Measurements from ENCODE around the gene RNF157. TPM values are rescaled to one million over a fixed set of nuclear protein-coding genes. Genes with fewer than 3 reads are reported as not detected.

Gene RNF157
- total RNA-seq, 1 experiment from 2014 or later = 0.86 TPM

DNA sequence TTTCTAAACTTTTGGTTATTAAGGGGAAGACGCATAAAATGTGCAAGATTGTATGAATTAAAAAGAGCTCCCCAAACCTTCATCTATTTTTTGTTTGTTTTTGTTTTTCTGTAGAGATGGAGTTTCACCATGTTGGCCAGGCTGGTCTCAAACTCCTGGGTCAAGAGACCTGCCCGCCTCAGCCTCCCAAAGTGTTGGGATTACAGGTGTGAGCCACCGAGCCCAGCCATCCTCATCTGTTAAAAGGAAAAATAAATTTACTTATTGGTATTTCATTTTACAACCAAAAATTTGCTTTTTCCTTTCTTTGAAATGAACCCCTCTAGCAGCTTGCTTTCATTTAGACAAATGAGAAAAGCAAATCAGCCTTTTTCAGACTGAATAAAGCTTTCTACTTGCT lies 23.2 kb downstream of the RNF157 start (continued):
- TF ChIP-seq, protein P1, sequence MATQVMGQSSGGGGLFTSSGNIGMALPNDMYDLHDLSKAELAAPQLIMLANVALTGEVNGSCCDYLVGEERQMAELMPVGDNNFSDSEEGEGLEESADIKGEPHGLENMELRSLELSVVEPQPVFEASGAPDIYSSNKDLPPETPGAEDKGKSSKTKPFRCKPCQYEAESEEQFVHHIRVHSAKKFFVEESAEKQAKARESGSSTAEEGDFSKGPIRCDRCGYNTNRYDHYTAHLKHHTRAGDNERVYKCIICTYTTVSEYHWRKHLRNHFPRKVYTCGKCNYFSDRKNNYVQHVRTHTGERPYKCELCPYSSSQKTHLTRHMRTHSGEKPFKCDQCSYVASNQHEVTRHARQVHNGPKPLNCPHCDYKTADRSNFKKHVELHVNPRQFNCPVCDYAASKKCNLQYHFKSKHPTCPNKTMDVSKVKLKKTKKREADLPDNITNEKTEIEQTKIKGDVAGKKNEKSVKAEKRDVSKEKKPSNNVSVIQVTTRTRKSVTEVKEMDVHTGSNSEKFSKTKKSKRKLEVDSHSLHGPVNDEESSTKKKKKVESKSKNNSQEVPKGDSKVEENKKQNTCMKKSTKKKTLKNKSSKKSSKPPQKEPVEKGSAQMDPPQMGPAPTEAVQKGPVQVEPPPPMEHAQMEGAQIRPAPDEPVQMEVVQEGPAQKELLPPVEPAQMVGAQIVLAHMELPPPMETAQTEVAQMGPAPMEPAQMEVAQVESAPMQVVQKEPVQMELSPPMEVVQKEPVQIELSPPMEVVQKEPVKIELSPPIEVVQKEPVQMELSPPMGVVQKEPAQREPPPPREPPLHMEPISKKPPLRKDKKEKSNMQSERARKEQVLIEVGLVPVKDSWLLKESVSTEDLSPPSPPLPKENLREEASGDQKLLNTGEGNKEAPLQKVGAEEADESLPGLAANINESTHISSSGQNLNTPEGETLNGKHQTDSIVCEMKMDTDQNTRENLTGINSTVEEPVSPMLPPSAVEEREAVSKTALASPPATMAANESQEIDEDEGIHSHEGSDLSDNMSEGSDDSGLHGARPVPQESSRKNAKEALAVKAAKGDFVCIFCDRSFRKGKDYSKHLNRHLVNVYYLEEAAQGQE (IDR thresholded peaks at IDR 0.05; ENCODE audit: low read depth) = no peak

DNA sequence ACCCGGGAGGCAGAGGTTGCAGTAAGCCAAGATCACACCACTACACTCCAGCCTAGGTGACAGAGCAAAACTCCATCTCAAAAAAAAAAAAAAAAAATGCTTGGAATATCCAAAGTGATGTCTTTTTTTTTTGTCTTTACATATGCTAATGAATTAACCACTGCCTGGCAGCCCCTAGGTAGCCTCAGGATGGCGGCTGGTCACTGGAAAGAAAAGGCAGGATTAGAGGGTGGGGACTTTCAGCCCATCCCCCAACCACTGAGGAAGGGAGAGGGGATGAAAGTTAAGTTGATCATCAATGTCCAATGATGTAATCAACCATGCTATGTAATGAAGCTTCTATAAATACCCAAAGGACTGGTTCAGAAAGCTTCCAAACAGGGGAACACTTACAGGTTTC lies 26.8 kb downstream of the RNF157 start:
- Histone ChIP-seq H3K27ac (ENCODE audit: low read depth, low read length) (no peak overlapping the region), H3K9me2 (ENCODE audit: insufficient read depth) (no peaks in the 10 kb centered on the region), H3K4me1 (ENCODE audit: control insufficient read depth in 1 of 2, insufficient read depth in 2 of 2, low read length in 2 of 2) (peaks cover 3 to 9% of the 10 kb centered on the region in 2 experiments; a peak in 3 of 4 replicates), H3K9me3 (ENCODE audit: control insufficient read depth in 1 of 2, insufficient read depth in 1 of 2, low read depth in 1 of 2, low read length in 2 of 2) (no peaks in the 10 kb centered on the region), H3K4me3 (replicated peaks in 1 of 2; ENCODE audit: low read depth in 1 of 2, low read length in 2 of 2) (no peak overlapping the region), H3K36me3 (ENCODE audit: control insufficient read depth in 1 of 2, insufficient read depth in 2 of 2, low read length in 2 of 2) (no peaks in the 10 kb centered on the region), H3K4me2 (ENCODE audit: low read length) (no peak overlapping the region), H3K79me2 (ENCODE audit: insufficient read depth, low read length) (no peaks in the 10 kb centered on the region), H4K20me1 (ENCODE audit: insufficient read depth) (no peaks in the 10 kb centered on the region), H3K27me3 (ENCODE audit: insufficient read depth, low read length) (no peaks in the 10 kb centered on the region), H3K9ac (ENCODE audit: low read length) (no peak overlapping the region), H2AFZ (ENCODE audit: low read depth, low read length, poor library complexity, severe bottlenecking) (no peak overlapping the region)
- ChIA-PET RAD21 (ENCODE audit: low non-redundant PET in 1 of 2, low total read pairs in 2 of 2, uncharacterized antibody in 2 of 2, unreplicated experiment in 2 of 2) (no interaction called here), POLR2A (no interaction called here), CTCF (no interaction called here)
- DNase-seq (ENCODE audit: low read depth, low spot score) (no peak), ATAC-seq (no peak)
- intact Hi-C loops (cut with micrococcal nuclease) = no loop called here
- TF ChIP-seq ZNF274 (IDR thresholded peaks at IDR 0.05; ENCODE audit: low read depth, low read length) = no peak
- no peak for TF ChIP-seq ZFX (IDR thresholded peaks at IDR 0.05)
- TF ChIP-seq SP1 (IDR thresholded peaks at IDR 0.05; ENCODE audit: low read depth) = no peak
- TF ChIP-seq SIN3A (IDR thresholded peaks at IDR 0.05; ENCODE audit: low read depth) = no peak
- TF ChIP-seq YY1 (IDR thresholded peaks at IDR 0.05; ENCODE audit: extremely low read depth, insufficient replicate concordance, low read depth, low read length) = no peak
- TF ChIP-seq ELF1 (IDR thresholded peaks at IDR 0.05; ENCODE audit: borderline replicate concordance, low read depth) = no peak
- TF ChIP-seq, protein P2, sequence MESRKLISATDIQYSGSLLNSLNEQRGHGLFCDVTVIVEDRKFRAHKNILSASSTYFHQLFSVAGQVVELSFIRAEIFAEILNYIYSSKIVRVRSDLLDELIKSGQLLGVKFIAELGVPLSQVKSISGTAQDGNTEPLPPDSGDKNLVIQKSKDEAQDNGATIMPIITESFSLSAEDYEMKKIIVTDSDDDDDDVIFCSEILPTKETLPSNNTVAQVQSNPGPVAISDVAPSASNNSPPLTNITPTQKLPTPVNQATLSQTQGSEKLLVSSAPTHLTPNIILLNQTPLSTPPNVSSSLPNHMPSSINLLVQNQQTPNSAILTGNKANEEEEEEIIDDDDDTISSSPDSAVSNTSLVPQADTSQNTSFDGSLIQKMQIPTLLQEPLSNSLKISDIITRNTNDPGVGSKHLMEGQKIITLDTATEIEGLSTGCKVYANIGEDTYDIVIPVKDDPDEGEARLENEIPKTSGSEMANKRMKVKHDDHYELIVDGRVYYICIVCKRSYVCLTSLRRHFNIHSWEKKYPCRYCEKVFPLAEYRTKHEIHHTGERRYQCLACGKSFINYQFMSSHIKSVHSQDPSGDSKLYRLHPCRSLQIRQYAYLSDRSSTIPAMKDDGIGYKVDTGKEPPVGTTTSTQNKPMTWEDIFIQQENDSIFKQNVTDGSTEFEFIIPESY (IDR thresholded peaks at IDR 0.05; ENCODE audit: extremely low read depth, insufficient replicate concordance, low read length) = no peak
- TF ChIP-seq POLR2A (IDR thresholded peaks at IDR 0.05; ENCODE audit: borderline replicate concordance, extremely low read depth, insufficient read depth, insufficient read length) = no peak
- TF ChIP-seq FOSL1 (IDR thresholded peaks at IDR 0.05; ENCODE audit: low read depth) = no peak
- no peak for TF ChIP-seq EZH2phosphoT487 (IDR thresholded peaks at IDR 0.05; ENCODE audit: borderline replicate concordance)
- no TSS peak for BruUV-seq (replicated peaks)

Measured in HCT116 (cell line).